GM12878 (cell line): Measurements from ENCODE around the gene MAPKAPK2. TPM values are rescaled to one million over a fixed set of nuclear protein-coding genes. Genes with fewer than 3 reads are reported as not detected.

Experiments used
- ATAC-seq: fragments of 200-7000 bp; cut with Tn5 transposase; 3 replicates; pipeline ENCODE4 v1.9.1; 2020; ENCODE audit warnings: mild to moderate bottlenecking, moderate library complexity
- BruUV-seq: library from RNA; stranded (reverse); fragments of 400-500 nt; replicated peaks from 2 replicates; lab custom pipeline; 2021; lab: Mats Ljungman, UMichigan
- CTCF ChIA-PET: fragments of 300-600 bp; sonication (Branson Sonifier 250); formaldehyde crosslinking; extraction: SDS; loops from one replicate; lab custom pipeline; 2021; ENCODE audit warnings: inconsistent platforms; lab: Yijun Ruan, JAX
- POLR2A ChIA-PET: fragments of 350-600 bp; formaldehyde crosslinking; extraction: SDS; loops from one replicate; lab custom pipeline; 2021; ENCODE audit warnings: inconsistent platforms; lab: Charles Lee
- RAD21 ChIA-PET: fragments of 300-600 bp; sonication (Branson Sonifier 250); formaldehyde crosslinking; loops from one replicate; lab custom pipeline; 2023; ENCODE audit warnings: antibody characterized with exemption; ENCODE audit not compliant: unreplicated experiment; lab: Charles Lee
- SMC1A ChIA-PET: fragments of 300-600 bp; sonication (Branson Sonifier 250); formaldehyde crosslinking; loops from one replicate; lab custom pipeline; 2023; ENCODE audit not compliant: unreplicated experiment, uncharacterized antibody; lab: Charles Lee
- DNase-seq: peaks from one replicate; pipeline ENCODE4 v3.0.0-alpha.2; 2011; ENCODE audit warnings: low read depth, low spot score
- FAIRE-seq: peaks from 3 replicates; lab custom pipeline; 2011; peaks lifted over from hg19 to GRCh38; lab: Jason Lieb, UNC
- H2AFZ ChIP-seq: 2 replicates; pipeline ENCODE4 v1.6.0; 2011; ENCODE audit warnings: low read depth, low read length, control low read depth; ENCODE audit not compliant: control insufficient read depth
- H3K27ac ChIP-seq: 2 replicates; pipeline ENCODE4 v1.5.1; 2011; ENCODE audit warnings: control low read depth; ENCODE audit not compliant: control insufficient read depth, insufficient read depth
- H3K27me3 ChIP-seq, 2 experiments: replicated peaks in 1 of 2; 2 replicates each; pipeline versions ENCODE4 v1.6.0 to v1.6.1; 2011; ENCODE audit warnings: low read length in 1 of 2; ENCODE audit not compliant: control insufficient read depth in 2 of 2, insufficient read depth in 2 of 2
- H3K36me3 ChIP-seq, 2 experiments: 2 replicates each; pipeline ENCODE4 v1.5.1; 2011; ENCODE audit warnings: low read length in 1 of 2; ENCODE audit not compliant: control insufficient read depth in 2 of 2, insufficient read depth in 2 of 2
- H3K4me1 ChIP-seq: 2 replicates; pipeline ENCODE4 v1.6.1; 2011; ENCODE audit warnings: mild to moderate bottlenecking, low read length, moderate library complexity, mixed read lengths; ENCODE audit not compliant: control insufficient read depth, insufficient read depth
- H3K4me2 ChIP-seq: 2 replicates; pipeline ENCODE4 v1.6.0; 2011; ENCODE audit warnings: control low read depth; ENCODE audit not compliant: control insufficient read depth, insufficient read depth
- H3K4me3 ChIP-seq: fragments of 200-600 bp; sonication (generic); 2 replicates; pipeline ENCODE4 v1.5.1; 2016
- H3K79me2 ChIP-seq: 2 replicates; pipeline ENCODE4 v1.6.0; 2011; ENCODE audit warnings: low read length; ENCODE audit not compliant: control insufficient read depth, insufficient read depth
- H3K9ac ChIP-seq: 2 replicates; pipeline ENCODE4 v1.8.0; 2011; ENCODE audit warnings: low read length, control low read depth, mixed read lengths; ENCODE audit not compliant: control insufficient read depth, insufficient read depth
- H3K9me3 ChIP-seq: replicated peaks from 3 replicates; pipeline ENCODE4 v1.5.1; 2011; ENCODE audit warnings: mild to moderate bottlenecking, low read length; ENCODE audit not compliant: control insufficient read depth, insufficient read depth
- H4K20me1 ChIP-seq: 2 replicates; pipeline ENCODE4 v1.6.0; 2011; ENCODE audit not compliant: control insufficient read depth, insufficient read depth
- EED ChIP-seq: sonication (generic); IDR thresholded peaks from 2 replicates; pipeline ENCODE4 v1.6.1; 2016; ENCODE audit warnings: antibody characterized with exemption, low read depth
- HCFC1 ChIP-seq: fragments of 150-350 bp; IDR thresholded peaks from 2 replicates; pipeline ENCODE4 v1.6.1; 2014; ENCODE audit warnings: low read length
- KAT2A ChIP-seq: conservative IDR thresholded peaks from 2 replicates; pipeline ENCODE4 v1.6.1; 2011; ENCODE audit warnings: low read depth, low read length; ENCODE audit not compliant: control insufficient read depth
- MXI1 ChIP-seq: fragments of 150-350 bp; IDR thresholded peaks from 2 replicates; pipeline ENCODE4 v1.6.1; 2011; ENCODE audit warnings: low read depth, mild to moderate bottlenecking, inconsistent platforms, low read length, improper control_type of control experiment
- RB1 ChIP-seq: fragments of 450-650 bp; formaldehyde crosslinking; IDR thresholded peaks from 2 replicates; pipeline ENCODE4 v1.6.1; 2017; ENCODE audit warnings: mild to moderate bottlenecking, borderline replicate concordance
- RELA ChIP-seq: fragments of 450-650 bp; IDR thresholded peaks from 2 replicates; pipeline ENCODE4 v1.8.0; 2014; ENCODE audit warnings: borderline replicate concordance; ENCODE audit not compliant: partially characterized antibody
- SMARCA5 ChIP-seq: fragments of 450-650 bp; IDR thresholded peaks from 2 replicates; pipeline ENCODE4 v1.6.1; 2017; ENCODE audit warnings: mild to moderate bottlenecking
- TBL1XR1 ChIP-seq: IDR thresholded peaks from 2 replicates; pipeline ENCODE4 v1.6.1; 2012; ENCODE audit warnings: low read depth, low read length, improper control_type of control experiment
- TCF7 ChIP-seq: IDR thresholded peaks from 2 replicates; pipeline ENCODE4 v1.6.1; 2014; ENCODE audit warnings: antibody characterized with exemption, borderline replicate concordance
- WGBS: methylation state at CpG from one replicate; pipeline ENCODE4 v1.1.6; 2016; ENCODE audit warnings: low lambda C conversion rate; ENCODE audit not compliant: insufficient replicate concordance, insufficient coverage; ENCODE audit errors: missing lambda C conversion rate; 5-methylcytosine and 5-hydroxymethylcytosine counted together
- in situ Hi-C: fragments of 300-500 bp; cut with MboI; formaldehyde crosslinking; loops from 9 replicates; pipeline ENCODE4 v1.14.3; 2018; ENCODE audit warnings: mixed read lengths
- intact Hi-C: fragments of 100-400 bp; cut with micrococcal nuclease; formaldehyde crosslinking; loops from one replicate; pipeline ENCODE4 v1.14.2; 2022; ENCODE audit not compliant: unreplicated experiment
- polyA plus RNA-seq, 11 experiments: library from polyadenylated mRNA; depleted of rRNA in 4 of 11; unstranded in 6 of 11; stranded (reverse) in 5 of 11; fragments of >200 nt; fragmentation: Nextera tagmentation in 4 of 11; fragmentation: Illumina TruSeq in 1 of 11; extraction: Ambion mirVana in 4 of 11; extraction: Trizol in 1 of 11; gene quantifications; 1 replicate in 1 of 11; 2 replicates in 10 of 11; pipeline versions ENCODE4 v1.2.1 to v1.2.3, GENCODE V29; 2011 to 2016; ENCODE audit warnings: inconsistent platforms in 2 of 11, missing spikeins in 2 of 11, low read depth in 1 of 11
- total RNA-seq, 4 experiments: library from RNA; depleted of rRNA in 3 of 4; stranded (reverse); fragments of >200 nt in 3 of 4; fragmentation: Illumina TruSeq in 1 of 4; extraction: Trizol in 1 of 4; gene quantifications; 2 replicates each; pipeline versions ENCODE4 v1.2.1 to v1.2.3, GENCODE V29; 2013 to 2021
- TF ChIP-seq, protein P1 (sequence below): IDR thresholded peaks from 2 replicates; pipeline ENCODE4 v1.6.1; 2012; ENCODE audit warnings: improper control_type of control experiment, low read depth, low read length; ENCODE audit not compliant: insufficient replicate concordance

MAPKAPK2 gene
- total and polyA plus RNA-seq, 10 of the 15 experiments (the other 5 are each of a cell fraction or from before 2014, with no cell fraction given), result 0.72 to 92.2 (median 49.3) TPM

DNA sequence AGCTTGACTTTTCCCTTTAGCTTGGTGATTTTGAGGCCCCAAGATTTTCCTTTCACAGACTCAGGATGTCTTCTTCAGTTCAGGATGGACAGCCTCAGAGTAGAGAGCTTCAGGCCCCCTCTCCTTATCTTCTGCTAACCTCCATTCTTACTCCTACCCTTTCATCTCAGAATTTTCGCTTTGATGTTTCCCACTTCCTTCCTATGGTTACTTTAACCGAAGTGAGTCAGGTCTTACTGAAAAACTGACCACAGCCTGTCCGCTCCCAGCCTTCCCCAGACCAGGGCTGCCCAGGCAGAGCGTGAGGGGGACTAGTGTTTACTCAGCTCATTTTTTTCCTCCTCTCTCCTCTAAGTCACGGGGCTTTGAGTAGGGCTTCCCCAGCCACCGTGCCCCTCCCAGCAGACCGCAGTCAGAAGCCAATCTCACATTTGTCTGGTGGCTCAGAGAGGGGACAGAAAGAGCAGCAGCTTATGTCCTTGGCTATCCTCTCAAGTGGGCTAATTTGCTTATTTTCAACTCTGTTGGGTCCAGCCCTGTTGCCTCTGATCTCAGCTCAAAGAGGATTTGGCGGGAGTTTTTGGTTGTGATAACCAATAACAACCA, 81.6 kb downstream of the MAPKAPK2 start (continued):
- TF ChIP-seq TCF7, result peak; percentile 96
- peak; percentile 96 for TF ChIP-seq TBL1XR1
- peak; percentile 96 for TF ChIP-seq EED
- TF ChIP-seq SMARCA5, result no peak
- TF ChIP-seq KAT2A, result no peak
- TF ChIP-seq RB1, result 0 out of 2 replicates have a peak, but pooled peaks have one; percentile 23
- TF ChIP-seq, all 136 proteins: peak for 46

DNA sequence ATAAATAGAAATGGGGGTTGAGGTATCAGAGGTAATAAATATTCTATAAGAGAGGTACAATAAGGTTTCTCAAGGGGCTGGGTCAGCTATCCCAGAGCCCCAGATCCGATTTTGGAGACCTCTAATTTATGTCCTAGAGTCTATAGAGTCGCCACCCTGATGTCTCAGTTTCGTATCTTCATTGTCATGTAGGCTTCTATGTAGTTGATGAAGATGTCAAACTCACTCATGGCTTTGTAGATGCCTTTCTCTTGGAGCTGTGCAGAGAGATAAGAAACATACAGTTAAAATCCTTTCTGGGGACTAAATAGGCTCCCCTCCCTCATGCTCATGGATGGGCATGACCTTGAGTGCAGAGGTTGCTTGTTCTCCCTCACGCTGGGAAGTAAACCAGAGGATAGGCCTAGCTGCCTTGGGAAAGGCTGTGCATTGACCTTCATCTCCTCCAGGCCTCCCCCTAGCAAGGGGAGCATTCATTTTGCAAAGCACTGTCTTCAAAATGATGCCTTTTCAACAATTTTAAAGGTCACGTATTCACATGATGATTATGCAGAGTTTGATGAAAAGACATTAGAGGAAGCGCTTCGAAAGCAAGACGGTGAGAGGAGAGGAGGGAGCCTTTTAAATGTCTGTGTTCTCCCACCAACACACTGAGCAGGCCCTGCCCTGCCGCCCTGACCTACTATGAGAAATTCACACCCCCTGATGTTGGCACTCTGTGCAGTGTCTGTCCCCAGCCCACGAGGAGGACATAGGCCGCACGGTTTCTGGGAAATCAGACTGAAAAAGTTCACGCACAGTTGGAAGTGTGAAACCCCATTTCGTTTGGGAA, 84.0 kb downstream of the MAPKAPK2 start:
- SMC1A ChIA-PET, result interaction anchor here (0.9 to 16.0 kb wide), 19 partner anchors 8 to 186 kb away, joined by 3 to 410 read pairs (median 8); partner anchors contain the start of gene FCMR
- RAD21 ChIA-PET, result interaction anchor here (0.6 to 13.8 kb wide), 22 partner anchors 8 to 321 kb away, joined by 3 to 363 read pairs (median 5); partner anchors contain the start of gene FCMR
- H2AFZ ChIP-seq, result peak overlapping the region; percentile 16; the same call in 1 of the 2 replicates
- in situ Hi-C loops, result no loop called here
- intact Hi-C loops, result no loop called here
- H3K9ac ChIP-seq, result peak overlapping the region; percentile 50
- peak overlapping the region; percentile 86 for H3K27ac ChIP-seq
- no peaks in the 10 kb centered on the region for H3K27me3 ChIP-seq
- 14% methylated on average over 14 of the region's 14 CpGs for WGBS
- ATAC-seq (peak; percentile 26), DNase-seq (no peak), FAIRE-seq (no peak)
- H3K36me3 ChIP-seq, result no peaks in the 10 kb centered on the region
- peaks cover 3% of the 10 kb centered on the region; the same call in 1 of the 3 replicates for H3K9me3 ChIP-seq
- H3K4me2 ChIP-seq, result peak overlapping the region; percentile 82
- CTCF ChIA-PET, result interaction anchor here (0.7 to 15.0 kb wide), 21 partner anchors 9 to 206 kb away, joined by 3 to 299 read pairs (median 4); partner anchors contain the start of gene FCMR
- 0 out of 2 replicates have a peak overlapping the region, but pooled peaks have one; percentile 9 for H3K4me3 ChIP-seq
- TF ChIP-seq HCFC1 (0 out of 2 replicates have a peak, but pooled peaks have one; percentile 14), MXI1 (0 out of 2 replicates have a peak, but pooled peaks have one; percentile 9), RELA (no peak)
- TF ChIP-seq, protein P1, sequence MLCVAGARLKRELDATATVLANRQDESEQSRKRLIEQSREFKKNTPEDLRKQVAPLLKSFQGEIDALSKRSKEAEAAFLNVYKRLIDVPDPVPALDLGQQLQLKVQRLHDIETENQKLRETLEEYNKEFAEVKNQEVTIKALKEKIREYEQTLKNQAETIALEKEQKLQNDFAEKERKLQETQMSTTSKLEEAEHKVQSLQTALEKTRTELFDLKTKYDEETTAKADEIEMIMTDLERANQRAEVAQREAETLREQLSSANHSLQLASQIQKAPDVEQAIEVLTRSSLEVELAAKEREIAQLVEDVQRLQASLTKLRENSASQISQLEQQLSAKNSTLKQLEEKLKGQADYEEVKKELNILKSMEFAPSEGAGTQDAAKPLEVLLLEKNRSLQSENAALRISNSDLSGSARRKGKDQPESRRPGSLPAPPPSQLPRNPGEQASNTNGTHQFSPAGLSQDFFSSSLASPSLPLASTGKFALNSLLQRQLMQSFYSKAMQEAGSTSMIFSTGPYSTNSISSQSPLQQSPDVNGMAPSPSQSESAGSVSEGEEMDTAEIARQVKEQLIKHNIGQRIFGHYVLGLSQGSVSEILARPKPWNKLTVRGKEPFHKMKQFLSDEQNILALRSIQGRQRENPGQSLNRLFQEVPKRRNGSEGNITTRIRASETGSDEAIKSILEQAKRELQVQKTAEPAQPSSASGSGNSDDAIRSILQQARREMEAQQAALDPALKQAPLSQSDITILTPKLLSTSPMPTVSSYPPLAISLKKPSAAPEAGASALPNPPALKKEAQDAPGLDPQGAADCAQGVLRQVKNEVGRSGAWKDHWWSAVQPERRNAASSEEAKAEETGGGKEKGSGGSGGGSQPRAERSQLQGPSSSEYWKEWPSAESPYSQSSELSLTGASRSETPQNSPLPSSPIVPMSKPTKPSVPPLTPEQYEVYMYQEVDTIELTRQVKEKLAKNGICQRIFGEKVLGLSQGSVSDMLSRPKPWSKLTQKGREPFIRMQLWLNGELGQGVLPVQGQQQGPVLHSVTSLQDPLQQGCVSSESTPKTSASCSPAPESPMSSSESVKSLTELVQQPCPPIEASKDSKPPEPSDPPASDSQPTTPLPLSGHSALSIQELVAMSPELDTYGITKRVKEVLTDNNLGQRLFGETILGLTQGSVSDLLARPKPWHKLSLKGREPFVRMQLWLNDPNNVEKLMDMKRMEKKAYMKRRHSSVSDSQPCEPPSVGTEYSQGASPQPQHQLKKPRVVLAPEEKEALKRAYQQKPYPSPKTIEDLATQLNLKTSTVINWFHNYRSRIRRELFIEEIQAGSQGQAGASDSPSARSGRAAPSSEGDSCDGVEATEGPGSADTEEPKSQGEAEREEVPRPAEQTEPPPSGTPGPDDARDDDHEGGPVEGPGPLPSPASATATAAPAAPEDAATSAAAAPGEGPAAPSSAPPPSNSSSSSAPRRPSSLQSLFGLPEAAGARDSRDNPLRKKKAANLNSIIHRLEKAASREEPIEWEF, result peak; percentile 33
- H3K4me1 ChIP-seq, result peaks cover 65% of the 10 kb centered on the region
- POLR2A ChIA-PET, result interaction anchor here (0.9 to 14.8 kb wide), 13 partner anchors 9 to 215 kb away, joined by 3 to 283 read pairs (median 4); partner anchors contain the start of gene FCMR
- BruUV-seq, result no TSS peak
- no peaks in the 10 kb centered on the region for H4K20me1 ChIP-seq
- peaks cover 37% of the 10 kb centered on the region for H3K79me2 ChIP-seq
